OCI-LY7 (cell line): ENCODE measurements around the gene GIPC1.

Experiments
- EZH2phosphoT487 ChIP-seq: fragments of 200-600 bp; sonication (generic); IDR thresholded peaks from 2 replicates; pipeline ENCODE4 v1.6.1; 2018; ENCODE audit warnings: low read depth, borderline replicate concordance, mild to moderate bottlenecking, mixed run types, antibody characterized with exemption, low read length, moderate library complexity, mixed read lengths
- TF ChIP-seq, protein P1 (sequence below): fragments of 200-600 bp; sonication (generic); conservative IDR thresholded peaks from 2 replicates; pipeline ENCODE4 v1.5.1; 2014; ENCODE audit warnings: mild to moderate bottlenecking, antibody characterized with exemption, low read length, moderate library complexity, mixed read lengths

GRCh38 chr19:14473978-14474578, 21.8 kb downstream of the GIPC1 start:
- TF ChIP-seq, protein P1, sequence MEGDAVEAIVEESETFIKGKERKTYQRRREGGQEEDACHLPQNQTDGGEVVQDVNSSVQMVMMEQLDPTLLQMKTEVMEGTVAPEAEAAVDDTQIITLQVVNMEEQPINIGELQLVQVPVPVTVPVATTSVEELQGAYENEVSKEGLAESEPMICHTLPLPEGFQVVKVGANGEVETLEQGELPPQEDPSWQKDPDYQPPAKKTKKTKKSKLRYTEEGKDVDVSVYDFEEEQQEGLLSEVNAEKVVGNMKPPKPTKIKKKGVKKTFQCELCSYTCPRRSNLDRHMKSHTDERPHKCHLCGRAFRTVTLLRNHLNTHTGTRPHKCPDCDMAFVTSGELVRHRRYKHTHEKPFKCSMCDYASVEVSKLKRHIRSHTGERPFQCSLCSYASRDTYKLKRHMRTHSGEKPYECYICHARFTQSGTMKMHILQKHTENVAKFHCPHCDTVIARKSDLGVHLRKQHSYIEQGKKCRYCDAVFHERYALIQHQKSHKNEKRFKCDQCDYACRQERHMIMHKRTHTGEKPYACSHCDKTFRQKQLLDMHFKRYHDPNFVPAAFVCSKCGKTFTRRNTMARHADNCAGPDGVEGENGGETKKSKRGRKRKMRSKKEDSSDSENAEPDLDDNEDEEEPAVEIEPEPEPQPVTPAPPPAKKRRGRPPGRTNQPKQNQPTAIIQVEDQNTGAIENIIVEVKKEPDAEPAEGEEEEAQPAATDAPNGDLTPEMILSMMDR: no peak
- TF ChIP-seq EZH2phosphoT487: no peak
